HG03066 (cell line): ENCODE data around the gene DAAM1.
A peak's percentile ranks its signal among the peaks of the same experiment; 100 is the strongest.

Experiments used
- ATAC-seq: cut with Tn5 transposase; IDR thresholded peaks from one replicate; pipeline ENCODE4 v1.9.1; 2021; ENCODE audit warnings: low read depth; ENCODE audit not compliant: unreplicated experiment

DAAM1 gene

DNA sequence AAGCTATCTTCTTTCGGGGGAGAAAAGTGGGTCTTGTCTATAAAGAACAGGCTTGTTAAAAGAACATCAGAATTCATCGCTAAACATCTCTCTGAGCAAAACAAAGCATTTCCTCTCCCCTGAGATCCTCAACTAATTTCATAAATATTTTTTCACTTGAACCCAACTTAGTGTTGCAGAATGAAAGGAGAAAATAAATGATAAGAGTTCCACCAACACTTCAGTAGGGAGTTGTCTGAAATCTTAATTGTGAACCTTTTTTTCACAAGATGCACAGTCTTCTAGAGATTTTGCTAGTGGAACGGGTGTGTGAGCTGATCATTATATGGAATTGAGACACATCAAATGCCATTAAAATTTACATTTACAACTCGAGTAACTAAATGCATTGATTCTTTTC is 1.3 kb upstream of the DAAM1 start:
- ATAC-seq = no peak

DNA sequence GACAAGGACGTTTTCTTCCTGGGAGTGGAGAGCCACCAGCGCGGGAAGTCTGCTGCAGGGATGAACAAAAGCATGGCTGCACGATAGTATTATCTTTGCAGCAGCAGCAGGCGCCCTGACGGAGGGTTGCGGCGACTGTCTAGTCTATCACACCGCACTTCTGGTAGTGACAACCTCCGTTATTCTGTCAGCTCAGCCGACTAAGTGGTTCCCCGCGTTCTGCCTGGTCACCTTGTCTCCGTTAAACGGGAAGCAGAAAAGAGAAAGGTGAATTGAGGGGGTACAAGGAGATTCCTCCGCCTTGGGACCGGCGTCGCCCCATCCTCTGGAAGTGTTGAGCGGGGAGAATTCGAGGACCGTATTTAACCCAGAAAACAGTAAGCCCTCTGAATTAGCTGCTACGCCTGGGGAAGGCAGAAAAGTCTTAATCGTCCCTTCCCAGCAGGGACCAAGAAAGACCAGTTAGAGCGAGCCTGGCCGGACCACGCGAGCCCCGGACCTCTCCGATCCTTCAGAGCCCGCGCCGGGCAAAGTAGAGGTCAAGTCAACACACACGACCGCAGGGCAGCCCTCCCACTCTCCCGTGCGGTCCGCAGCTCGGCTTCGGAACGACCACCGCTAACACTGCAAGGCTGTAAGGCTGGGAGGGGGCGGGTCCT is 536 bp upstream of the DAAM1 start:
- peak; percentile 12 for ATAC-seq

DNA sequence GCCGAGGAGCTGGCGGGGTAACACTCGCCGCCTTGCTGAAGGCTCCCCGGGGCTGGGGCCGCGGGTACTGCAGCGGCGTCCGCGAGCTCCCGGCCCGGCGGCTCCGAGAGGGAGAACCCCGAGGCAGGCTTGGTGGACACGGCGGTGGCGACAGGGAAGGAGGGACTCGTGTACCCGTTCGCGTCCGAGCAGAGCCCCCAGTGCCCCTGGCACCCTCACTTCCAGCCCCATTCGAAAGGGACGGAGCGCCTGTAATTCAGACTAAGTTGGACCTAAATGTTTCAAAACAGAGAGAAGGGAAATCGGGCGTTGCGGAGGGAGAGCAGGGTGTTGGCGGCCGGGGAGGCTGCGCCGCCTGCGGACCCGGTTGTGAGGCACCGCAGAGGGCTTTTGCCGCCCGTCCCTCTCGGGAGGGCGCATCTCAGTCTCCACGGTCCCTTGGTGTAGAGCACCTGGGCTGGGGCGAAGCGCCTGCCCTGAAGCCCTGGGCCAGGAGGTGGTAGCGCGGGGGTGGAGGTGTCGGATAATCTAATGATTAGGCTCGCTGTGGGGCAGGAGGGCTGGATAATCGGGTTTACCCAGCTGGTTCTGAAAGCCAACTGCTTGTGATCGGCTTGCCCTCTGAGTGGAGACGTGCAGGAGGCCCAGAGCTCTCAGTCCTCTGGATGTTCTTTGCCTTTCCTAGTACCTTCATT is 771 bp downstream of the DAAM1 start:
- peak; percentile 12 for ATAC-seq

DNA sequence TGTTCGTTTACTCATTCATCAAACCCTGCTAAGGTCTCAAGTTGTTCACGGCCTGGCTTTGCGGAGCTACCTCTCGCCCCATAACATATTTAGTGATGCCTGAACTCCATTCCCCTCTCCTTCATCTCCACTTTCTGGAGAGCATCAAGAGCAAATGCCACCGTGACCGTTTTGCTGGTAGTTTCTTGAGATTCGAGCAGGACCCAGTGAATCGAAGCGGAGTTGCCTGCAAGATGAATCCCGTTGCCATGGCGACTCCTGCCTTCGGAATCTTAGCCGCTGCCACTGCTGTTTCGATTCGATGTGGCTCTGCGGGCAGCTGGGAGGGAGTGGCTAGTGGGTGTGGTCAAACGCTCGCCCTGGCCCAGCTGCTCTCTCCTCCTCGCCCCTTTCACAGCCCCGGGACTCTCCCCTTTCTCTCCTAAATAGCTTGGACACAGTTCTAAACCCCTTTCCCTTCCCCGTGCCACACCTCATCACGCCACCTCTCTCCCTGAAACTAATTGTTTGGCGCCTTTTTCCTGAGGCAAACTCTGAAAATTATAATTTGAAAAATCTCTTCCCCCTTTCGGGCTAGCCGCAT is 1.4 kb downstream of the DAAM1 start:
- ATAC-seq = peak; percentile 47

DNA sequence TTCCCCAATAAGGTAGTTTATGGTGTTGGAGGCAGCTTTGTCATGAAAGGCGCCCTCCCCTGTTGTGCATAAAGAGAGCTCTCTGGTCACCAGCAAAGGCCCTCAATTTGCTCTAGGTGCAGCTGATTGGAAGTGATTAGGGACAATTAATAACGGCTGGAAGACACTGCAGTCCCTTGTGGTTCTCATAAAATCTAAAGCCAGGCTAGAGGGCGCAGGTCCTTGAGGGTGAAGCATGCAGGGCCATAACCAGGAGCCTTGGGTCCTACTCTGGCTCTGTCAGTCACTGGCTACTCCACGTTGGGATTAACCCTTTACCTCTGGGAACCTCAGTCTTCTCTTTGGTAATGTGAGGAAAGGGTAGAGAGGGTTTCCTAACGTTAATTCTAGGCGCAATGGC is 1.9 kb downstream of the DAAM1 start:
- ATAC-seq = peak; percentile 3

DNA sequence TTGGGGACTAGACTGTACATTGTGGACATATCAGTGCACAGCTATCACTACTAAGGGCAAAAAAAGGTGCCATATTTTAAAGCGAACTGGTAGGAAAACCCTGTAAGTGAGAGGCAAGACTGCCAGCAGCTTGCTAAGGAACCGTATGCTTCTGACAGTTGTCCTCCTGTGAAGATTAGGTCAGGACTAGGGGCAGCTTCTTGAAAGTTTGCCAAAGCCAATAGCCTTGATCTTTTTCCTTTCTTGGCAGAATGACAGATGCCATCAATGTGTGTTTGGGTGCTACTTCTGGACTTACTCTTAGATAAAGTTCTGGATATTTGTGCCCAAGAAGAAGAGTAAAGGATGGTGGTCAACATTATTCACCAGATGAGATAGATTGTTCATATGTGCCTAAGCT is 7.4 kb downstream of the DAAM1 start:
- ATAC-seq = no peak

DNA sequence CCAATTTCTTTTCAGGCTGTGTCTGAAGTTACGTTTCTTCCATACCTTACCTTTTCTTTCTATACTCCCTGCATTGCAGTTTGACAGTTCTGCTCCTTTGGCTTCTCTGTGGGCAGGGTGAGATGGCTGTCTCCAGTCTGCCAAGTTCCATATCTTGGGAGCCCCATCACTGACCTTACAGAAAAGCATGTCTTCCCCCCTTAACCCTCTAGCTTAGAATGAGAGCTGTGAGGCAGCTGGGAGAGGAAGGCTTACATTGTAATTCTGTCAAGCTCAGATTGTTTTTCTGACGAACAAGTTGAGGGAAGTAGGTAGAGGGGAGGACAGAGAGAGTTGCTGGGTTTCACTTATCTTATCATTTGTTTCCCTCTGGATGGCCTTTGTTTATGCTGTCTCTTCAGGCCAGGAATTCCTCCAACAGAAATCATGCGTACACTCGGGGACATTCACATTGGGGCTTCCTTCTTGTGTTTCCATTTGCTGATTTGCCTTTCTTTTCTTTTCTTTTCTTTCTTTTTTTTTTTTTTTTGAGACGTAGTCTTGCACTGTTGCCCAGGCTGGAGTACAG is 9.3 kb downstream of the DAAM1 start:
- ATAC-seq = no peak

DNA sequence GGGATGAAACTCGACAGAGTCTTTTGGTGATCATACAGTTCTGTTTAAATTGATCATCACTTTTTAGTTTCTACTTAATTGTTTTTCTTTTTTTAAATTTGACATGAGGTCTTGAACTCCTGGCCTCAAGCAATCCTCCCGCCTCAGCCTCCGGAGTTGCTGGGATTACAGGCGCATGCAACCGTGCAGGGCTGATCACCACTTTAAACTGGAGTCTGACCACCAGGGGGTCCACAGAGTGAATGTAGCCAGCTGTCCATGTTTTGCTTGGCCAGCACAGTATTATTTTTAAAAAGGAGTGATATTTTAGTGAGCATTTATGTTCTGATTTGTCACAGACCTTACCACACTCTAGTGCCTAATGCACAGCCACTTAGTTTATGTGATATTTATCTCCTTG is 10.7 kb downstream of the DAAM1 start:
- ATAC-seq = no peak

DNA sequence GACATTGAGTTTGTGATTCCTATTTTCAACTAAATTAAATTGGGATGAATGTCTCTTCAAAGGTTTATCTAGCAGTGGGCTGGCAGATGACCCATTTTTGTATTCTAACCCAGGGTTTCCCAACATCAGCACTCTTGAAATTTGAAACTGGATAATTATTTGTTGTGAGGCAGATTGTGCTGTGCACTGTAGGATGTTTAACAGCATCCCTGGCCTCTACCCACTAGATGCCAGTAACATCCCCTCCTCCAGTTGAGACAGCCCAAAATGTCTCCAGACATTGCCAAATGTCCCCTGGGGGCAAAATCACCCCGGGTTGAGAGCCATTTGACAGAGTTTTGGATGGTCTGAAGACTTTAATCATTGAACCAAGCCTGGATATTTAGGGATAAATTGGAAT is 11.1 kb downstream of the DAAM1 start:
- ATAC-seq = no peak

DNA sequence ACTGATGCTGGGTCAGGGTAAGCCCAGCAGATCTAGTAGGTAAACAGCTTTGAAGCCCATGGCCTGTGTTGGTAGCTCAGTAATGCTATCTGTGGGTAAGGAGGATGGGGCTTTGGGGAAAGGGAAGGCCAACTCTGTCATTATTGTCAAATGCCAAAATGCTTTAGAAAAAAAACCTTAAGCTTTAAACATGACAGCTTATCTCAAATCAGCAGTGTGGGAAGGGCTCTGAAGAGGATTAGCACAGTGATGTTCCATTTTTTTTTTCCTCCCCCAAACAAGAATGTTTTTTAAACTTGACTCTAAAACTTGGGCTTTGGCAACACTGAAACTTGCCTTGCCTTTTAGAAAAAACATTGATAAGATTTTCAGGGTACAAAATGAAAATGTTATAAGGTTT is 11.7 kb downstream of the DAAM1 start:
- no peak for ATAC-seq

DNA sequence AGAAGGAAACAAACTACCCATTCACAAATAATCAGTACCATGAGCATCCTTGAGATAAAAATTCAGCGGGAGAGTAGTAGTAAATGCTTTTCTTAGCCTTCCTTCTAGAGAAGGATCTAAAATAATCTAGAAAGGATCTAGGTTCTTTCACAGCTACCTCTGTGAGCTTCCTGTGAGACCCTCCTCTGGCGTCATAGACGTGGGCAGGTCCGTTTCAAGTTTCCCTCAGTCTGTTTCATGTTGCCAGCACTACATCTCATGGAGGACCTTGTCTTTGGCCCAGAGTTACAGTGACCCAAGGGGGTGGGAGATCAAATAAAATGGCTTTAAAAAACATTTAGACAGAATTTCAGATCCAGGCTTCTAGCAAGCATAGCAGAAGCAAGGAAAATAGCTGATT is 13.6 kb downstream of the DAAM1 start:
- ATAC-seq = no peak

DNA sequence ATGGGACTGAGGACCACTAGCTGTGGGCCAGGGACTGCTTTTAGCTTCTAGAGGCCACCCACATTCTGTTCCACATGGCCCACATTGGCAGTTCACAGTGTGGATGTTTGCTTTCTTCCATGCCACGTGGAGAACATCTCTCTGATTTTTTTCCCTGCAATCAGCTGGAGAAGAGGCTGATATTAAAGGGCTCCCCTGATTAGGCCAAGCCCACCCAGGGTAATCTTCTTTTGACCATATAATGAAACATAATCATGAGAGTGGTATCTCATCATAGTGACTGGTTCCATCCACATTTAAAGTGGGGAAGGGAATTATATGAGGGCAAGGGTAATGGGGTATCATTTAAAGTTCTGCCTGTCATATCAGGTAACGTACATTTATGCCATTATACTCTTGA is 15.8 kb downstream of the DAAM1 start:
- no peak for ATAC-seq

DNA sequence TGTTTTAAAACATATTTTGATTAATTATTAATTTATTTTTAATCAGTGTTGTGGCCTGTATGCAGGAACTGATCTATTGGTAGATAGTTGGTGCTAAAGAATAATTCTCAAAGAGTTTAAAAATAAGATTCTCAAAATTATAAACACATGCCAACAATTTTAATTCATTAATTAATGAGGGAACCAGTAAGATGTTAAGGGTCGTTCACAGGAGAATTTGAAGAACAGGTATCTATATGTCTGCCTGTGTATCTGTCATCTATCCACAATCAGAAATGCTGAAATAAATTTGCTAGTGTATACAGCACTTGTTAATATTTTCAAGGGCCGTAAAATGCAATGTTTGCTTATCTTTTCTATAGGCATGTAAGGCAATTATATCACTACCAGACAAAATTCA is 18.4 kb downstream of the DAAM1 start:
- ATAC-seq = no peak

DNA sequence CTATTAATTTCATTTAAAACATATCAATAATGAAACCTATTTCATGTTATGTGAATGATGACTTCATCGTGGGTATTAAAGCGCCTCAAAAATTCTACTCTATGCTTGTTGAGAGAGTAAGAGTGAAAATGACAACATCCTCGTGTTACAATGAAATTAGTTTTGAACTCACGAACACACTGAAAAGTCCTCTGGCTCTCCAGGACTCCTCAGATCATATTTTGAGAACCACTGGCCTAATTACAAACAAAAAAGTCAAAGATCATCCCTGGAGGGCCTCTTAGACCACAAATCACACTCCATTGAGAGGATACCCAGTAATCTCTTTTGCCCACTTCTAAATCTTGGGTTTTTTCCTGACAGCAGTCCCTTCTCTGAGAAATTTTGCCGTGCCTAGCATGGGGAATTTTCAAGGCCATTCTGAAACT is 19.1 kb downstream of the DAAM1 start:
- ATAC-seq = no peak

DNA sequence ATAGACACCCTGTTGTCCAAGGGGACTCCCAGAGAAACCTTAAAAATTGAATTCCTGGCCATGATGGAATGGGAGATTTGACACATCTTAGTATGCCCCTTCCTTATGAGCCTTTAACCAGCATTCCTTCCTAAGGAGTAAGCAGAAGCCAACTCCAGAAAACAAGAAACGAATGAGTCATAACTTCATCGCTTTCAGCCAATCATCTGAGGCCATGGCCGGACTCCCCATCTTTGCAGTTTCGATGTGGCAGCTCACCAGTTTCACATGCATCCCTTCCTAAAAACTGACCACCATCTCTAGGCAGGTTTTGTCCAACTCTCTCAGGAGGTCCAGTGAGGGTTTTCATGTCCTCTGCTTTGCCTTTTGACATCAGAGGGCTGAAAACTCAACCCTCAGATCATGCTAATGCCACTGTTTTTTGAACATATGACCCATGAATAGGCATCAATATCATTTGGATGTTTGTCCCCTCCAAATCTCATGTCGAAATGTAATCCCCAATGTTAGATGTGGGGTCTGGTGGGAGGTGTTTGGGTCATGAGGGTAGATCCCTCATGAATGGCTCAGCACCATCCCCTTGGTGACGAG is 19.9 kb downstream of the DAAM1 start:
- no peak for ATAC-seq

DNA sequence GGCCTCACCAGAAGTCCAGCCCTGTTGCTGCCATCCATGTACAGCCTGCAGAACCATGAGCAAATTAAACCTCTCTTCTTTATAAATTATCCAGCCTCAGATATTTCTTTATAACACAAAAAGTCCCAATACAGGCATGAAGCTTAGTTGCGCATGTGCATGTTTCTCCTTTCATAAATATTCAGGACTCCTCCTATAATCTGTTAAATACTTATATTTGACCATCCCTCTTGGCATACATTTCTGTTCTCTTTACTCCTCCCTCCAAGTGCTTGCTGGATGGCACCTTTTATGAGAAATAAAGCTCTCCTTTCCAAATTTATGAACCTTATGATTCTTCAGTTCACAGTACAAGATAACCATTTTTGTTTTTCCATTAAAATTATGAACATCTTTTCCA is 20.5 kb downstream of the DAAM1 start:
- ATAC-seq = no peak

DNA sequence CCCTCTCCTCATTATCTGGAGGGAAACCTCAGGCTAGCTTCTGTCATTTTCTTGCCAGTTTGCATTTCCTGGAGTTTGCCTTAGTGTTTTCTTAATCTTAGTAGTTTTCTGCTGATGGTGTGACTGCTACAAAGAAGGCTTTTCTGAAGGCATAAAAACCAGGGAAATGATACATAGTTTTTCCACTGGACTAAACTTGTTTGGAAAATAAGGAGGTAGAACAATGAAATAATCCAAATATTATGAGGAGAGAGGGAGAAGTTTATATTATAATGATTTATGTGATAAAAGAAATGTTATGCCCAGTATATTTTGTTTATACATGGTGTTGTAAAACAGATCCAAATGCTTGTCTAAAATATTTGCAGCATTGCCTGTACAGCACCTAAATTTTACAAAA is 22.2 kb downstream of the DAAM1 start:
- no peak for ATAC-seq

DNA sequence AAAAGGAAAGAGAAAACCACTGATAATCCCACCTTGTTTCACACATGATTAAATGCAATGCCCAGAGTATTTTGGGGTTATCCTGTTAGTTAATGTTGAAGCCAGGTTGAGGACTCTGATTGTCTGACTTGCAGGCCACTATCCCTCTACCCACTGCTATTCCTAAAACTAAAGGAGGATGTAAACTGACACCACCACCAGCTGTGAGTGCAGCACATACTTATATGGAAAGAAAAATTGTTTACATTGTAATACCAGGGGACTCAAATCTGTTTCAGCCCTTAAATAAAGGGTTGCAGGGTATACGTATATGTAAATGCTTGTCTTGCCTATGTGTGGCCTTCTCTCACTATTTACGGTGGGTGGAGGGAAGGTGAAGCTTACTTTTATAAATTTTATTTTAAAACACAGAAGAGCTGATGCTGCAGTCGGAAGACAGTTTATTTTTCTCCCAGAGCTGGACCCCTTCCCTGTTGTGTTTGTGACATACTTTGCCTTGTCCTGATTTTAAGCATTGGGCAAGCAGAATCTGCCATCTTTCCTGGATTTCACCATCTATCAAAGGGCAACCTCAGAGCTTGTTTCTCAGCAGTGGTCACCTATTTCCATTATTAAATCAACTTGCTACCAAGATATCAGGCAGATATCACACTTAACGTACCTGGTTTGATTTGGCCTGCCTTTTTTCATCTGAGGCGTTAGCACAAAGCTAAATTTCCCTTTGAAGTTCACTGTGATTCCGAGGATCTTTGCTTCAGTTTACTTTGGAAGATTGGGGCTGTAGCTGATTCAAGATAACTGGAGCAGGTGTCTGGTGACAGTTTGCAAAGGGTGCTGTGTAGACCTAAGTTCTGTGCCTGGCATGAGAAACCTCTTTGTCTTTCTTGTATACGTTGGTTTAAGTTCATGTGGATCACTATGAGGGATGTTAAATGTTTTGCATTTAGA is 25.2 kb downstream of the DAAM1 start:
- no peak for ATAC-seq

DNA sequence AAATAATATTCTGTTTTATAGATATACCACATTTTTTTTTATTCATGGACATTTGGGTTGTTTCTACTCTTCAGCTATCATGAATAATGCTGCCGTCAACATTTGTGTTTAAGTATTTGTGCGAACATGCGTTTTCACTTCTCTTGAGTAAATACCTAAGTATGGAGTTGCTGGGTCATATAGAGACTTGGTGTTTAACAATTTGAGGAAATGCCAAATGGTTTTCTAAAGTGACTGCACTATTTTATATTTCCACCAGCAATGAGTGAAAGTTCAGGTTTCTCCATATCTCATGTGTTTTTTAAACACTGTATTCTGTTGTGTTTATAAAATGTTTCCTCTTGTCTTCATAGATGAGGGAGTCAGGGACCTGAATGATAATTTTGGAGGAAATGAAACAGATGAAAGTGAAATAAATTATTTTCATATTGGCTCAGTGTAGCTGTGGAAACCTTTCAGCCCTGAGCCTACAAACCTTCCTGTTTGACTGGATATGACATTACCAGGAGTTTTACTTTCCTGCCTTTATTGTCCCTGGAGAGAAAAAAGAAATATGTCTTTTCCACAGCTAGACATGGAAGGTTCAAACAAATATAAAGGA is 26.3 kb downstream of the DAAM1 start:
- ATAC-seq = peak; percentile 79

DNA sequence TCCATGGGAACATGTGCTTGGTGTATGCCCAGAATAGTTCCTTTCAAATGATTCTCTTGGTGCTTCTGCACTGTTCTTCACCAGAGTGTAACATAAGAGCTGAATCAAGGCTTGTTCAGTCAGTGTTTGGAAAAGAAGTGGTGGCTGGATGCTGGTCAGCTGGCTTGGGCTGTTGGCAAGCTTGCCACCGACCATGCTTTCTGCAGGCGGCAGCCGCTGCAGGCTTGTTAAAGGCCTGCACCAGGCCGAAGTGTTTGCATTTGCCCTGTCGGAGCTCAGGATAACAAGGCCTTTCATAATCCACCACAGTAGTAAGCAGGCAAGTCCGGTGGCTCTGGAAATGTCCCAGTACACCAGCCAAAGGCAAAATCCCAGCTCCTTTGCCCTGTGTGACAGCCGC is 26.9 kb downstream of the DAAM1 start:
- peak; percentile 21 for ATAC-seq
